Midbrain (tissue), 1 donor: ENCODE measurements around the gene OSBPL1A.
"Not testable (repeated sequence)": the region's sequence is repeated elsewhere in the genome, so short reads cannot be mapped to it uniquely, and the experiment has no call there.

ENCODE experiments used
- DNase-seq: peaks from one replicate; lab custom pipeline; 2025; lab: John Stamatoyannopoulos, UW

OSBPL1A gene

GRCh38 chr18:24397131-24397693 is 412 bp downstream of the OSBPL1A start:
- peak; percentile 88 for DNase-seq

- DNase-seq = no peak
Measured at GRCh38 chr18:24396082-24396633, 1.5 kb downstream of the OSBPL1A start.

- peak; percentile 4 for DNase-seq
Measured at GRCh38 chr18:24395049-24395795, 2.4 kb downstream of the OSBPL1A start.

GRCh38 chr18:24388957-24389356 is 8.7 kb downstream of the OSBPL1A start:
- DNase-seq = no peak

- no peak for DNase-seq
Measured at GRCh38 chr18:24386681-24387080, 10.9 kb downstream of the OSBPL1A start.

GRCh38 chr18:24381126-24381525 is 16.5 kb downstream of the OSBPL1A start:
- no peak for DNase-seq

- no peak for DNase-seq
Measured at GRCh38 chr18:24380163-24380747, 17.4 kb downstream of the OSBPL1A start.

- DNase-seq = no peak
Measured at GRCh38 chr18:24378598-24378997, 19.0 kb downstream of the OSBPL1A start.

- not testable (repeated sequence) for DNase-seq
Measured at GRCh38 chr18:24376531-24376930, 21.1 kb downstream of the OSBPL1A start.

GRCh38 chr18:24373328-24373727 is 24.3 kb downstream of the OSBPL1A start:
- DNase-seq = no peak

- DNase-seq = no peak
Measured at GRCh38 chr18:24372279-24372872, 25.2 kb downstream of the OSBPL1A start.

- no peak for DNase-seq
Measured at GRCh38 chr18:24370120-24370519, 27.5 kb downstream of the OSBPL1A start.

- DNase-seq = no peak
Measured at GRCh38 chr18:24369426-24369825, 28.2 kb downstream of the OSBPL1A start.

GRCh38 chr18:24368749-24369148 is 28.9 kb downstream of the OSBPL1A start:
- no peak for DNase-seq

- no peak for DNase-seq
Measured at GRCh38 chr18:24366328-24366727, 31.3 kb downstream of the OSBPL1A start.

GRCh38 chr18:24364177-24364576 is 33.4 kb downstream of the OSBPL1A start:
- no peak for DNase-seq

GRCh38 chr18:24362757-24363156 is 34.9 kb downstream of the OSBPL1A start:
- DNase-seq = no peak

- DNase-seq = peak; percentile 76
Measured at GRCh38 chr18:24359787-24360530, 37.7 kb downstream of the OSBPL1A start.

- DNase-seq = no peak
Measured at GRCh38 chr18:24354278-24354677, 43.3 kb downstream of the OSBPL1A start.

- DNase-seq = no peak
Measured at GRCh38 chr18:24346254-24346653, 51.4 kb downstream of the OSBPL1A start.

GRCh38 chr18:24344509-24344908 is 53.1 kb downstream of the OSBPL1A start:
- DNase-seq = no peak

GRCh38 chr18:24342347-24342746 is 55.3 kb downstream of the OSBPL1A start:
- DNase-seq = no peak
